GM23338 (cell line): Measurements from ENCODE around the gene COA8. TPM values are rescaled to one million over a fixed set of nuclear protein-coding genes. Genes with fewer than 3 reads are reported as not detected.

Source experiments
- ATAC-seq: fragments of 200-7000 bp; cut with Tn5 transposase; 3 replicates; pipeline ENCODE4 v1.9.1; 2020
- DNase-seq: peaks from one replicate; pipeline ENCODE4 v3.0.0-alpha.2; 2015; ENCODE audit warnings: low spot score
- H2AFZ ChIP-seq: fragments of 200-600 bp; sonication (generic); 2 replicates; pipeline ENCODE4 v1.8.0; 2016; ENCODE audit warnings: antibody characterized with exemption, mild to moderate bottlenecking, moderate library complexity
- H3F3A ChIP-seq: fragments of 200-600 bp; sonication (generic); replicated peaks from 2 replicates; pipeline ENCODE4 v1.8.0; 2017; ENCODE audit warnings: antibody characterized with exemption, mixed run types, low read depth
- H3K27ac ChIP-seq: fragments of 200-600 bp; sonication (generic); 2 replicates; pipeline ENCODE4 v1.6.1; 2016; ENCODE audit warnings: low read depth
- H3K27me3 ChIP-seq: fragments of 200-600 bp; sonication (generic); 2 replicates; pipeline ENCODE4 v1.8.0; 2016; ENCODE audit warnings: mild to moderate bottlenecking, mixed run types, moderate library complexity; ENCODE audit not compliant: insufficient read depth
- H3K36me3 ChIP-seq: fragments of 200-600 bp; sonication (generic); 2 replicates; pipeline ENCODE4 v1.8.0; 2016; ENCODE audit warnings: mild to moderate bottlenecking; ENCODE audit not compliant: insufficient read depth
- H3K4me1 ChIP-seq: fragments of 200-600 bp; sonication (generic); 2 replicates; pipeline ENCODE4 v1.8.0; 2016; ENCODE audit warnings: mild to moderate bottlenecking, moderate library complexity; ENCODE audit not compliant: insufficient read depth
- H3K4me2 ChIP-seq: fragments of 200-600 bp; sonication (generic); 2 replicates; pipeline ENCODE4 v1.7.1; 2017; ENCODE audit warnings: mixed run types
- H3K4me3 ChIP-seq: fragments of 200-600 bp; sonication (generic); 2 replicates; pipeline ENCODE4 v1.6.1; 2016; ENCODE audit warnings: mixed run types
- H3K79me2 ChIP-seq: fragments of 200-600 bp; sonication (generic); replicated peaks from 2 replicates; pipeline ENCODE4 v1.8.0; 2017; ENCODE audit warnings: mild to moderate bottlenecking; ENCODE audit not compliant: insufficient read depth
- H3K9me2 ChIP-seq: fragments of 200-600 bp; sonication (generic); 2 replicates; pipeline ENCODE4 v1.8.0; 2017; ENCODE audit not compliant: insufficient read depth
- H4K20me1 ChIP-seq: fragments of 200-600 bp; sonication (generic); replicated peaks from 2 replicates; pipeline ENCODE4 v1.8.0; 2017; ENCODE audit warnings: mild to moderate bottlenecking; ENCODE audit not compliant: insufficient read depth
- H3K27ac Mint-ChIP-seq: 2 replicates; pipeline ENCODE4 v1.8.0; 2020; ENCODE audit warnings: inconsistent platforms, mild to moderate bottlenecking, moderate library complexity, mixed read lengths
- H3K27me3 Mint-ChIP-seq: 3 replicates; pipeline ENCODE4 v1.8.0; 2022; ENCODE audit warnings: low read depth, mild to moderate bottlenecking, moderate library complexity, mixed read lengths, inconsistent platforms; ENCODE audit not compliant: insufficient read depth, poor library complexity
- H3K36me3 Mint-ChIP-seq: 3 replicates; pipeline ENCODE4 v1.8.0; 2021; ENCODE audit warnings: low read depth, mild to moderate bottlenecking, inconsistent platforms, moderate library complexity, mixed read lengths
- H3K4me1 Mint-ChIP-seq: 3 replicates; pipeline ENCODE4 v1.8.0; 2020; ENCODE audit warnings: mild to moderate bottlenecking, inconsistent platforms, mixed read lengths
- H3K4me3 Mint-ChIP-seq: 3 replicates; pipeline ENCODE4 v1.8.0; 2021; ENCODE audit warnings: moderate library complexity, mild to moderate bottlenecking, inconsistent platforms, mixed read lengths
- H3K9me3 Mint-ChIP-seq: 3 replicates; pipeline ENCODE4 v1.8.0; 2020; ENCODE audit warnings: moderate library complexity, mild to moderate bottlenecking, inconsistent platforms, mixed read lengths
- CREB1 ChIP-seq: fragments of 250-450 bp; sonication (Bioruptor Pico); IDR thresholded peaks from 2 replicates; pipeline ENCODE4 v1.5.0; 2020; ENCODE audit warnings: low read depth, mild to moderate bottlenecking, moderate library complexity
- CTCF ChIP-seq, 2 experiments: fragments of 200-600 bp in 1 of 2; sonication (generic) in 1 of 2; conservative IDR thresholded peaks; 2 replicates each; pipeline versions ENCODE4 v1.5.1 to v1.6.1; 2016 to 2017; ENCODE audit warnings: antibody characterized with exemption in 2 of 2, low read depth in 2 of 2, mild to moderate bottlenecking in 2 of 2, moderate library complexity in 1 of 2
- ETS1 ChIP-seq: IDR thresholded peaks from 2 replicates; pipeline ENCODE4 v1.6.1; 2016; ENCODE audit warnings: antibody characterized with exemption
- EZH2 ChIP-seq: fragments of 200-600 bp; sonication (generic); IDR thresholded peaks from one replicate; pipeline ENCODE4 v1.8.0; 2017; ENCODE audit warnings: antibody characterized with exemption, mild to moderate bottlenecking, low read depth; ENCODE audit not compliant: unreplicated experiment
- EZH2phosphoT487 ChIP-seq: fragments of 200-600 bp; sonication (generic); IDR thresholded peaks from one replicate; pipeline ENCODE4 v1.8.1; 2018; ENCODE audit warnings: antibody characterized with exemption; ENCODE audit not compliant: unreplicated experiment
- JUNB ChIP-seq: IDR thresholded peaks from one replicate; pipeline ENCODE4 v1.6.1; 2016; ENCODE audit warnings: antibody characterized with exemption; ENCODE audit not compliant: unreplicated experiment
- NANOG ChIP-seq: IDR thresholded peaks from 2 replicates; pipeline ENCODE4 v1.6.1; 2016; ENCODE audit warnings: antibody characterized with exemption, borderline replicate concordance
- POLR2AphosphoS5 ChIP-seq: IDR thresholded peaks from 2 replicates; pipeline ENCODE4 v1.6.1; 2016; ENCODE audit warnings: antibody characterized with exemption, low read depth
- STAT1 ChIP-seq: IDR thresholded peaks from one replicate; pipeline ENCODE4 v1.6.1; 2016; ENCODE audit warnings: antibody characterized with exemption; ENCODE audit not compliant: unreplicated experiment
- ZNF114 ChIP-seq: fragments of 250-450 bp; sonication (Bioruptor Pico); IDR thresholded peaks from 2 replicates; pipeline ENCODE4 v1.5.0; 2020; ENCODE audit warnings: mild to moderate bottlenecking, moderate library complexity
- ZNF331 ChIP-seq: fragments of 250-450 bp; sonication (Bioruptor Pico); IDR thresholded peaks from 2 replicates; pipeline ENCODE4 v1.5.0; 2020; ENCODE audit warnings: low read depth, mild to moderate bottlenecking, moderate library complexity
- polyA plus RNA-seq: library from polyadenylated mRNA; unstranded; fragments of >200 nt; fragmentation: Nextera tagmentation; extraction: Ambion mirVana; gene quantifications from 2 replicates; pipeline ENCODE4 v1.2.1, GENCODE V29; 2016
- total RNA-seq: library from RNA; depleted of rRNA; stranded (reverse); fragments of >200 nt; shearing (Covaris generic); gene quantifications from 2 replicates; pipeline ENCODE4 v1.2.3, GENCODE V29; 2014
- TF ChIP-seq, protein P1 (sequence below): fragments of 250-450 bp; sonication (Bioruptor Pico); IDR thresholded peaks from 2 replicates; pipeline ENCODE4 v1.5.0; 2020; ENCODE audit warnings: mild to moderate bottlenecking, moderate library complexity
- TF ChIP-seq, protein P2 (sequence below): IDR thresholded peaks from one replicate; pipeline ENCODE4 v1.6.1; 2018; ENCODE audit warnings: antibody characterized with exemption; ENCODE audit not compliant: unreplicated experiment

Gene COA8
- total and polyA plus RNA-seq, 2 experiments from 2014 or later = 61.3 to 130 TPM

- H3K9me3 Mint-ChIP-seq = no peaks in the 10 kb centered on the region
- H3K27ac ChIP-seq = no peak overlapping the region
- no peak overlapping the region for H2AFZ ChIP-seq
- no peaks in the 10 kb centered on the region for H3F3A ChIP-seq
- DNase-seq = no peak
- H3K4me2 ChIP-seq = no peak overlapping the region
- peaks cover 10% of the 10 kb centered on the region for H3K27me3 Mint-ChIP-seq
- peaks cover under 1% of the 10 kb centered on the region; the same call in 1 of the 2 replicates for H3K4me1 ChIP-seq
- no peaks in the 10 kb centered on the region for H3K9me2 ChIP-seq
- no peak for ATAC-seq
- no peaks in the 10 kb centered on the region; the same call in 1 of the 2 replicates for H4K20me1 ChIP-seq
- no peak for TF ChIP-seq EZH2phosphoT487
- no peak for TF ChIP-seq POLR2AphosphoS5
- TF ChIP-seq CTCF (conservative IDR thresholded peaks at IDR 0.05; ENCODE audit: low read depth in 2 of 2) = no peak
- TF ChIP-seq, protein P1, sequence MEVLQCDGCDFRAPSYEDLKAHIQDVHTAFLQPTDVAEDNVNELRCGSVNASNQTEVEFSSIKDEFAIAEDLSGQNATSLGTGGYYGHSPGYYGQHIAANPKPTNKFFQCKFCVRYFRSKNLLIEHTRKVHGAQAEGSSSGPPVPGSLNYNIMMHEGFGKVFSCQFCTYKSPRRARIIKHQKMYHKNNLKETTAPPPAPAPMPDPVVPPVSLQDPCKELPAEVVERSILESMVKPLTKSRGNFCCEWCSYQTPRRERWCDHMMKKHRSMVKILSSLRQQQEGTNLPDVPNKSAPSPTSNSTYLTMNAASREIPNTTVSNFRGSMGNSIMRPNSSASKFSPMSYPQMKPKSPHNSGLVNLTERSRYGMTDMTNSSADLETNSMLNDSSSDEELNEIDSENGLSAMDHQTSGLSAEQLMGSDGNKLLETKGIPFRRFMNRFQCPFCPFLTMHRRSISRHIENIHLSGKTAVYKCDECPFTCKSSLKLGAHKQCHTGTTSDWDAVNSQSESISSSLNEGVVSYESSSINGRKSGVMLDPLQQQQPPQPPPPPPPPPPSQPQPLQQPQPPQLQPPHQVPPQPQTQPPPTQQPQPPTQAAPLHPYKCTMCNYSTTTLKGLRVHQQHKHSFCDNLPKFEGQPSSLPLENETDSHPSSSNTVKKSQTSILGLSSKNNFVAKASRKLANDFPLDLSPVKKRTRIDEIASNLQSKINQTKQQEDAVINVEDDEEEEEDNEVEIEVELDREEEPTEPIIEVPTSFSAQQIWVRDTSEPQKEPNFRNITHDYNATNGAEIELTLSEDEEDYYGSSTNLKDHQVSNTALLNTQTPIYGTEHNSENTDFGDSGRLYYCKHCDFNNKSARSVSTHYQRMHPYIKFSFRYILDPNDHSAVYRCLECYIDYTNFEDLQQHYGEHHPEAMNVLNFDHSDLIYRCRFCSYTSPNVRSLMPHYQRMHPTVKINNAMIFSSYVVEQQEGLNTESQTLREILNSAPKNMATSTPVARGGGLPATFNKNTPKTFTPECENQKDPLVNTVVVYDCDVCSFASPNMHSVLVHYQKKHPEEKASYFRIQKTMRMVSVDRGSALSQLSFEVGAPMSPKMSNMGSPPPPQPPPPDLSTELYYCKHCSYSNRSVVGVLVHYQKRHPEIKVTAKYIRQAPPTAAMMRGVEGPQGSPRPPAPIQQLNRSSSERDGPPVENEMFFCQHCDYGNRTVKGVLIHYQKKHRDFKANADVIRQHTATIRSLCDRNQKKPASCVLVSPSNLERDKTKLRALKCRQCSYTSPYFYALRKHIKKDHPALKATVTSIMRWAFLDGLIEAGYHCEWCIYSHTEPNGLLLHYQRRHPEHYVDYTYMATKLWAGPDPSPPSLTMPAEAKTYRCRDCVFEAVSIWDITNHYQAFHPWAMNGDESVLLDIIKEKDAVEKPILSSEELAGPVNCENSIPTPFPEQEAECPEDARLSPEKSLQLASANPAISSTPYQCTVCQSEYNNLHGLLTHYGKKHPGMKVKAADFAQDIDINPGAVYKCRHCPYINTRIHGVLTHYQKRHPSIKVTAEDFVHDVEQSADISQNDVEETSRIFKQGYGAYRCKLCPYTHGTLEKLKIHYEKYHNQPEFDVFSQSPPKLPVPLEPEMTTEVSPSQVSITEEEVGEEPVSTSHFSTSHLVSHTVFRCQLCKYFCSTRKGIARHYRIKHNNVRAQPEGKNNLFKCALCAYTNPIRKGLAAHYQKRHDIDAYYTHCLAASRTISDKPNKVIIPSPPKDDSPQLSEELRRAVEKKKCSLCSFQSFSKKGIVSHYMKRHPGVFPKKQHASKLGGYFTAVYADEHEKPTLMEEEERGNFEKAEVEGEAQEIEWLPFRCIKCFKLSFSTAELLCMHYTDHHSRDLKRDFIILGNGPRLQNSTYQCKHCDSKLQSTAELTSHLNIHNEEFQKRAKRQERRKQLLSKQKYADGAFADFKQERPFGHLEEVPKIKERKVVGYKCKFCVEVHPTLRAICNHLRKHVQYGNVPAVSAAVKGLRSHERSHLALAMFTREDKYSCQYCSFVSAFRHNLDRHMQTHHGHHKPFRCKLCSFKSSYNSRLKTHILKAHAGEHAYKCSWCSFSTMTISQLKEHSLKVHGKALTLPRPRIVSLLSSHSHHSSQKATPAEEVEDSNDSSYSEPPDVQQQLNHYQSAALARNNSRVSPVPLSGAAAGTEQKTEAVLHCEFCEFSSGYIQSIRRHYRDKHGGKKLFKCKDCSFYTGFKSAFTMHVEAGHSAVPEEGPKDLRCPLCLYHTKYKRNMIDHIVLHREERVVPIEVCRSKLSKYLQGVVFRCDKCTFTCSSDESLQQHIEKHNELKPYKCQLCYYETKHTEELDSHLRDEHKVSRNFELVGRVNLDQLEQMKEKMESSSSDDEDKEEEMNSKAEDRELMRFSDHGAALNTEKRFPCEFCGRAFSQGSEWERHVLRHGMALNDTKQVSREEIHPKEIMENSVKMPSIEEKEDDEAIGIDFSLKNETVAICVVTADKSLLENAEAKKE = no peak
- no peak for TF ChIP-seq EZH2
- no peak for TF ChIP-seq JUNB
- TF ChIP-seq STAT1 = no peak
- TF ChIP-seq, protein P2, sequence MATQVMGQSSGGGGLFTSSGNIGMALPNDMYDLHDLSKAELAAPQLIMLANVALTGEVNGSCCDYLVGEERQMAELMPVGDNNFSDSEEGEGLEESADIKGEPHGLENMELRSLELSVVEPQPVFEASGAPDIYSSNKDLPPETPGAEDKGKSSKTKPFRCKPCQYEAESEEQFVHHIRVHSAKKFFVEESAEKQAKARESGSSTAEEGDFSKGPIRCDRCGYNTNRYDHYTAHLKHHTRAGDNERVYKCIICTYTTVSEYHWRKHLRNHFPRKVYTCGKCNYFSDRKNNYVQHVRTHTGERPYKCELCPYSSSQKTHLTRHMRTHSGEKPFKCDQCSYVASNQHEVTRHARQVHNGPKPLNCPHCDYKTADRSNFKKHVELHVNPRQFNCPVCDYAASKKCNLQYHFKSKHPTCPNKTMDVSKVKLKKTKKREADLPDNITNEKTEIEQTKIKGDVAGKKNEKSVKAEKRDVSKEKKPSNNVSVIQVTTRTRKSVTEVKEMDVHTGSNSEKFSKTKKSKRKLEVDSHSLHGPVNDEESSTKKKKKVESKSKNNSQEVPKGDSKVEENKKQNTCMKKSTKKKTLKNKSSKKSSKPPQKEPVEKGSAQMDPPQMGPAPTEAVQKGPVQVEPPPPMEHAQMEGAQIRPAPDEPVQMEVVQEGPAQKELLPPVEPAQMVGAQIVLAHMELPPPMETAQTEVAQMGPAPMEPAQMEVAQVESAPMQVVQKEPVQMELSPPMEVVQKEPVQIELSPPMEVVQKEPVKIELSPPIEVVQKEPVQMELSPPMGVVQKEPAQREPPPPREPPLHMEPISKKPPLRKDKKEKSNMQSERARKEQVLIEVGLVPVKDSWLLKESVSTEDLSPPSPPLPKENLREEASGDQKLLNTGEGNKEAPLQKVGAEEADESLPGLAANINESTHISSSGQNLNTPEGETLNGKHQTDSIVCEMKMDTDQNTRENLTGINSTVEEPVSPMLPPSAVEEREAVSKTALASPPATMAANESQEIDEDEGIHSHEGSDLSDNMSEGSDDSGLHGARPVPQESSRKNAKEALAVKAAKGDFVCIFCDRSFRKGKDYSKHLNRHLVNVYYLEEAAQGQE = no peak
- no peak for TF ChIP-seq ETS1
- TF ChIP-seq ZNF331 (CRISPR knock-in tag) = no peak
- no peak for TF ChIP-seq CREB1 (CRISPR knock-in tag)
- no peak for TF ChIP-seq ZNF114 (CRISPR knock-in tag)
- TF ChIP-seq NANOG = no peak
- no peaks in the 10 kb centered on the region for H3K36me3 ChIP-seq
- H3K4me3 Mint-ChIP-seq = no peak overlapping the region
- H3K4me1 Mint-ChIP-seq = peaks cover 4% of the 10 kb centered on the region; the same call in 2 of the 3 replicates
- no peaks in the 10 kb centered on the region; the same call in 1 of the 2 replicates for H3K27me3 ChIP-seq
- H3K79me2 ChIP-seq = no peaks in the 10 kb centered on the region
- H3K27ac Mint-ChIP-seq = no peak overlapping the region
- no peak overlapping the region for H3K4me3 ChIP-seq
- H3K36me3 Mint-ChIP-seq = no peaks in the 10 kb centered on the region
These were observed 26.1 kb upstream of the COA8 start for GRCh38 chr14:103536693-103537092.
